ENCODE measurements around the gene MRTO4. TPM values are rescaled to one million over a fixed set of nuclear protein-coding genes. Genes with fewer than 3 reads are reported as not detected.

MRTO4 gene
- total and polyA plus RNA-seq, 10 of the 15 experiments (the other 5 are each of a cell fraction or from before 2014, with no cell fraction given): 43.5 to 99.5 (median 69.7) TPM

GRCh38 chr1:19308509-19308907 lies 56.9 kb downstream of the MRTO4 start:
- in situ Hi-C loops (cut with MboI): no loop called here
- Histone ChIP-seq H3K4me1 (ENCODE audit: control insufficient read depth, insufficient read depth, low read length) (peaks cover 9% of the 10 kb centered on the region), H3K36me3 (ENCODE audit: control insufficient read depth in 2 of 2, insufficient read depth in 2 of 2, low read length in 1 of 2) (peaks cover 0 to 8% of the 10 kb centered on the region in 2 experiments; a peak in 2 of 4 replicates), H3K27ac (ENCODE audit: control insufficient read depth, insufficient read depth) (no peak overlapping the region), H3K4me3 (no peak overlapping the region), H3K9me3 (replicated peaks; ENCODE audit: control insufficient read depth, insufficient read depth, low read length) (no peaks in the 10 kb centered on the region), H3K4me2 (ENCODE audit: control insufficient read depth, insufficient read depth) (no peak overlapping the region), H2AFZ (ENCODE audit: control insufficient read depth, low read depth, low read length) (no peak overlapping the region), H3K27me3 (replicated peaks in 1 of 2; ENCODE audit: control insufficient read depth in 2 of 2, insufficient read depth in 2 of 2, low read length in 1 of 2) (no peaks in the 10 kb centered on the region), H3K9ac (ENCODE audit: control insufficient read depth, insufficient read depth, low read length) (no peak overlapping the region), H3K79me2 (ENCODE audit: control insufficient read depth, insufficient read depth, low read length) (peaks cover 19% of the 10 kb centered on the region), H4K20me1 (ENCODE audit: control insufficient read depth, insufficient read depth) (no peaks in the 10 kb centered on the region; the same call in 1 of the 2 replicates)
- DNase-seq (ENCODE audit: low read depth, low spot score) (no peak), FAIRE-seq (no peak), ATAC-seq (no peak)
- no TSS peak for BruUV-seq (replicated peaks)
- CTCF ChIA-PET: interaction anchor here (1.2 kb wide), 1 partner anchor 214 kb away, joined by 3 read pairs; no protein-coding TSS in a partner anchor
- 81% methylated on average over 3 of the region's 3 CpGs for WGBS (ENCODE audit: insufficient coverage, insufficient replicate concordance, low lambda C conversion rate, missing lambda C conversion rate)
- POLR2A ChIA-PET: interaction anchor here (0.6 kb wide), 1 partner anchor 290 kb away, joined by 3 read pairs; no protein-coding TSS in a partner anchor
- SMC1A ChIA-PET (ENCODE audit: uncharacterized antibody, unreplicated experiment): no interaction called here
- TF ChIP-seq NR2F1 (conservative IDR thresholded peaks at IDR 0.05) (no peak), BCL11A (IDR thresholded peaks at IDR 0.05; ENCODE audit: low read depth, low read length) (no peak), CHD1 (IDR thresholded peaks at IDR 0.05; ENCODE audit: low read depth, low read length) (no peak), SMAD1 (IDR thresholded peaks at IDR 0.05; ENCODE audit: low read depth, partially characterized antibody) (no peak), MEF2A (IDR thresholded peaks at IDR 0.05; ENCODE audit: insufficient read depth, low read depth, low read length) (no peak)
- TF ChIP-seq, protein P1, sequence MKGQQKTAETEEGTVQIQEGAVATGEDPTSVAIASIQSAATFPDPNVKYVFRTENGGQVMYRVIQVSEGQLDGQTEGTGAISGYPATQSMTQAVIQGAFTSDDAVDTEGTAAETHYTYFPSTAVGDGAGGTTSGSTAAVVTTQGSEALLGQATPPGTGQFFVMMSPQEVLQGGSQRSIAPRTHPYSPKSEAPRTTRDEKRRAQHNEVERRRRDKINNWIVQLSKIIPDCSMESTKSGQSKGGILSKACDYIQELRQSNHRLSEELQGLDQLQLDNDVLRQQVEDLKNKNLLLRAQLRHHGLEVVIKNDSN (IDR thresholded peaks at IDR 0.05; ENCODE audit: borderline replicate concordance, extremely low read length, insufficient read depth, low read depth, low read length): no peak
- TF ChIP-seq, protein P2, sequence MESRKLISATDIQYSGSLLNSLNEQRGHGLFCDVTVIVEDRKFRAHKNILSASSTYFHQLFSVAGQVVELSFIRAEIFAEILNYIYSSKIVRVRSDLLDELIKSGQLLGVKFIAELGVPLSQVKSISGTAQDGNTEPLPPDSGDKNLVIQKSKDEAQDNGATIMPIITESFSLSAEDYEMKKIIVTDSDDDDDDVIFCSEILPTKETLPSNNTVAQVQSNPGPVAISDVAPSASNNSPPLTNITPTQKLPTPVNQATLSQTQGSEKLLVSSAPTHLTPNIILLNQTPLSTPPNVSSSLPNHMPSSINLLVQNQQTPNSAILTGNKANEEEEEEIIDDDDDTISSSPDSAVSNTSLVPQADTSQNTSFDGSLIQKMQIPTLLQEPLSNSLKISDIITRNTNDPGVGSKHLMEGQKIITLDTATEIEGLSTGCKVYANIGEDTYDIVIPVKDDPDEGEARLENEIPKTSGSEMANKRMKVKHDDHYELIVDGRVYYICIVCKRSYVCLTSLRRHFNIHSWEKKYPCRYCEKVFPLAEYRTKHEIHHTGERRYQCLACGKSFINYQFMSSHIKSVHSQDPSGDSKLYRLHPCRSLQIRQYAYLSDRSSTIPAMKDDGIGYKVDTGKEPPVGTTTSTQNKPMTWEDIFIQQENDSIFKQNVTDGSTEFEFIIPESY (IDR thresholded peaks at IDR 0.05): no peak
- RAD21 ChIA-PET (ENCODE audit: unreplicated experiment): no interaction called here
- intact Hi-C loops (cut with micrococcal nuclease; ENCODE audit: unreplicated experiment): no loop called here

All from GM12878 (cell line).